Liver (tissue), 9 donors: ENCODE measurements around the gene GJE1. TPM values are rescaled to one million over a fixed set of nuclear protein-coding genes. Genes with fewer than 3 reads are reported as not detected.
"Not testable (repeated sequence)": the region's sequence is repeated elsewhere in the genome, so short reads cannot be mapped to it uniquely, and the experiment has no call there.

ENCODE experiments used
- DNase-seq: peaks from one replicate; pipeline ENCODE4 v3.0.0-alpha.2; 2017; ENCODE audit warnings: low spot score
- H3K27ac ChIP-seq, 2 donors: one replicate each; pipeline ENCODE4 v1.7.0; 2013; ENCODE audit warnings: inconsistent platforms in 2 of 2, low read length in 2 of 2, control low read depth in 1 of 2, low read depth in 1 of 2, mild to moderate bottlenecking in 1 of 2
- H3K27me3 ChIP-seq, 4 donors: one replicate each; pipeline versions ENCODE4 v1.6.1 to v1.7.0; 2013; ENCODE audit warnings: low read length in 3 of 4, inconsistent platforms in 1 of 4, mild to moderate bottlenecking in 1 of 4, moderate library complexity in 1 of 4; ENCODE audit not compliant: control insufficient read depth in 4 of 4, insufficient read depth in 4 of 4
- H3K36me3 ChIP-seq, 4 donors: one replicate each; pipeline versions ENCODE4 v1.6.1 to v1.7.0; 2013; ENCODE audit warnings: low read length in 3 of 4, mild to moderate bottlenecking in 3 of 4, low read depth in 1 of 4, moderate library complexity in 1 of 4; ENCODE audit not compliant: control insufficient read depth in 4 of 4, insufficient read depth in 3 of 4
- H3K4me1 ChIP-seq, 4 donors: one replicate each; pipeline versions ENCODE4 v1.6.1 to v1.7.0; 2013; ENCODE audit warnings: low read length in 3 of 4, mild to moderate bottlenecking in 3 of 4, moderate library complexity in 1 of 4; ENCODE audit not compliant: control insufficient read depth in 4 of 4, insufficient read depth in 4 of 4
- H3K4me3 ChIP-seq, 3 donors: one replicate each; pipeline versions ENCODE4 v1.6.1 to v1.7.0; 2013; ENCODE audit warnings: low read length in 3 of 3, control low read depth in 1 of 3, low read depth in 1 of 3, mild to moderate bottlenecking in 1 of 3
- H3K9ac ChIP-seq, 2 donors: one replicate each; pipeline ENCODE4 v1.7.0; 2013; ENCODE audit warnings: low read length in 2 of 2, mild to moderate bottlenecking in 2 of 2, moderate library complexity in 2 of 2, control low read depth in 1 of 2, low read depth in 1 of 2
- H3K9me3 ChIP-seq, 4 donors: one replicate each; pipeline versions ENCODE4 v1.6.1 to v1.7.0; 2013; ENCODE audit warnings: low read length in 3 of 4; ENCODE audit not compliant: control insufficient read depth in 4 of 4
- ATF3 ChIP-seq: IDR thresholded peaks from 2 replicates; pipeline ENCODE4 v1.6.1; 2016; ENCODE audit warnings: antibody characterized with exemption
- CTCF ChIP-seq: fragments of 150-350 bp; IDR thresholded peaks from 2 replicates; pipeline ENCODE4 v1.5.1; 2017; ENCODE audit warnings: improper control_type of control experiment, low read depth, low read length; ENCODE audit not compliant: missing input control
- FOXA1 ChIP-seq: IDR thresholded peaks from 2 replicates; pipeline ENCODE4 v1.6.1; 2016; ENCODE audit warnings: antibody characterized with exemption
- FOXA2 ChIP-seq: IDR thresholded peaks from 2 replicates; pipeline ENCODE4 v1.6.1; 2016; ENCODE audit warnings: antibody characterized with exemption
- GABPA ChIP-seq, 2 donors: IDR thresholded peaks in 1 of 2; conservative IDR thresholded peaks in 1 of 2; 2 replicates each; pipeline ENCODE4 v1.6.1; 2016; ENCODE audit warnings: antibody characterized with exemption in 2 of 2, mild to moderate bottlenecking in 1 of 2, moderate library complexity in 1 of 2
- HNF4A ChIP-seq, 2 donors: conservative IDR thresholded peaks; 2 replicates each; pipeline ENCODE4 v1.6.1; 2016; ENCODE audit warnings: antibody characterized with exemption in 2 of 2, mild to moderate bottlenecking in 2 of 2
- JUND ChIP-seq, 2 donors: IDR thresholded peaks; 2 replicates each; pipeline ENCODE4 v1.6.1; 2016; ENCODE audit warnings: antibody characterized with exemption in 2 of 2
- NR2F2 ChIP-seq: IDR thresholded peaks from 2 replicates; pipeline ENCODE4 v1.6.1; 2016; ENCODE audit warnings: antibody characterized with exemption
- REST ChIP-seq: IDR thresholded peaks from 2 replicates; pipeline ENCODE4 v1.6.1; 2016; ENCODE audit warnings: antibody characterized with exemption, mild to moderate bottlenecking
- RXRA ChIP-seq, 2 donors: IDR thresholded peaks; 2 replicates each; pipeline ENCODE4 v1.6.1; 2017 to 2018; ENCODE audit warnings: antibody characterized with exemption in 2 of 2, mild to moderate bottlenecking in 1 of 2
- ZBTB33 ChIP-seq: IDR thresholded peaks from 2 replicates; pipeline ENCODE4 v1.6.1; 2016; ENCODE audit warnings: antibody characterized with exemption
- WGBS: extraction: QIAGEN DNeasy Blood & Tissue Kit; methylation state at CpG from one replicate; pipeline ENCODE4 v1.1.7; 2013; 5-methylcytosine and 5-hydroxymethylcytosine counted together
- polyA plus RNA-seq, 2 donors: library from polyadenylated mRNA; stranded (reverse) in 1 of 2; unstranded in 1 of 2; fragments of 200-250 nt in 1 of 2; fragments of >200 nt in 1 of 2; fragmentation: Nextera tagmentation in 1 of 2; extraction: Ambion mirVana in 1 of 2; gene quantifications; one replicate each; pipeline versions ENCODE4 v1.2.1 to v1.2.3, GENCODE V29; 2013 to 2015
- total RNA-seq, 2 donors: library from RNA; depleted of rRNA; stranded (reverse); fragments of >200 nt; gene quantifications; one replicate each; pipeline ENCODE4 v1.2.3, GENCODE V29; 2014
- donor health status: healthy.
- donor health status: healthy.
- donor health status: healthy.
- donor health status: healthy.
- donor health status: healthy.

GJE1 gene
- total and polyA plus RNA-seq, 4 donors, result not detected

GRCh38 chr6:142087950-142088857 is 44.5 kb upstream of the GJE1 start:
- Histone ChIP-seq H3K9ac (no peak overlapping the region), H3K4me3 (no peak overlapping the region), H3K27ac (no peak overlapping the region), H3K36me3 (no peaks in the 10 kb centered on the region), H3K4me1 (peaks cover 0 to 5% (median 2%) of the 10 kb centered on the region in 4 donors), H3K9me3 (peaks cover 0 to 2% (median 0%) of the 10 kb centered on the region in 4 donors), H3K27me3 (peaks cover 0 to 2% (median 0%) of the 10 kb centered on the region in 4 donors)
- DNase-seq, result no peak
- 18% methylated on average over 49 of the region's 49 CpGs for WGBS
- TF ChIP-seq JUND (IDR thresholded peaks at IDR 0.05) (no peak), FOXA2 (no peak), FOXA1 (no peak), RXRA (IDR thresholded peaks at IDR 0.05) (no peak), CTCF (no peak), NR2F2 (no peak), ATF3 (no peak), REST (no peak), ZBTB33 (no peak)

- no peak overlapping the region for H3K9ac ChIP-seq
- H3K36me3 ChIP-seq, result no peaks in the 10 kb centered on the region
- peaks cover 0 to 2% (median 0%) of the 10 kb centered on the region in 4 donors for H3K27me3 ChIP-seq
- no peak overlapping the region for H3K4me3 ChIP-seq
- peaks cover 0 to 5% (median 2%) of the 10 kb centered on the region in 4 donors for H3K4me1 ChIP-seq
- no peak for DNase-seq
- TF ChIP-seq GABPA (IDR thresholded peaks at IDR 0.05 in 1 of 2, conservative IDR thresholded peaks at IDR 0.05 in 1 of 2) (no peak), REST (peak; percentile 99), HNF4A (conservative IDR thresholded peaks at IDR 0.05) (no peak)
- H3K9me3 ChIP-seq, result peaks cover 0 to 2% (median 0%) of the 10 kb centered on the region in 4 donors
- 6% methylated on average over 14 of the region's 14 CpGs for WGBS
- H3K27ac ChIP-seq, result no peak overlapping the region
Observed at GRCh38 chr6:142088858-142089216, 43.9 kb upstream of the GJE1 start.

- H3K9ac ChIP-seq, H3K9me3 ChIP-seq, DNase-seq, H3K27ac ChIP-seq, H3K4me3 ChIP-seq, H3K36me3 ChIP-seq, H3K27me3 ChIP-seq, H3K4me1 ChIP-seq: not testable (repeated sequence)
- 92% methylated on average over 5 of the region's 5 CpGs for WGBS
Observed at GRCh38 chr6:142104820-142105219, 27.9 kb upstream of the GJE1 start.
